Right ventricle myocardium inferior (tissue), 1 donor: Measurements from ENCODE around the gene TMPRSS3. TPM values are rescaled to one million over a fixed set of nuclear protein-coding genes. Genes with fewer than 3 reads are reported as not detected.
A peak's percentile ranks its signal among the peaks of the same experiment; 100 is the strongest.

ENCODE experiments used
- ATAC-seq: fragments of 200-7000 bp; cut with Tn5 transposase; one replicate; pipeline ENCODE4 v1.9.1; 2020; ENCODE audit warnings: mild to moderate bottlenecking, moderate library complexity
- DNase-seq: peaks from one replicate; pipeline ENCODE4 v3.0.0; 2021; ENCODE audit errors: missing footprints
- intact Hi-C: fragments of 100-400 bp; cut with DNase I; formaldehyde crosslinking; loops from one replicate; pipeline ENCODE4 v1.11.0; 2022
- total RNA-seq: library from RNA; stranded (reverse); fragmentation: NEBNext Ultra II Directional; extraction: Animal tissue kit (Norgen Biotek cat#: 25700); gene quantifications from one replicate; pipeline ENCODE4 v1.2.1, GENCODE V29; 2021
- donor health status: DM: no; HTN: yes; CAD: no; lungs with severe emphysema.

Gene TMPRSS3
- total RNA-seq, 1 donor from 2014 or later, result not detected

GRCh38 chr21:42395302-42395701 lies 550 bp downstream of the TMPRSS3 start:
- DNase-seq (no peak), ATAC-seq (no peak)
- intact Hi-C loops, result no loop called here

GRCh38 chr21:42393443-42393950 lies 2.4 kb downstream of the TMPRSS3 start:
- DNase-seq (no peak), ATAC-seq (no peak)
- intact Hi-C loops, result loop anchor here (5.0 kb wide), 1 partner anchor 54 kb away; no protein-coding TSS in a partner anchor

DNA sequence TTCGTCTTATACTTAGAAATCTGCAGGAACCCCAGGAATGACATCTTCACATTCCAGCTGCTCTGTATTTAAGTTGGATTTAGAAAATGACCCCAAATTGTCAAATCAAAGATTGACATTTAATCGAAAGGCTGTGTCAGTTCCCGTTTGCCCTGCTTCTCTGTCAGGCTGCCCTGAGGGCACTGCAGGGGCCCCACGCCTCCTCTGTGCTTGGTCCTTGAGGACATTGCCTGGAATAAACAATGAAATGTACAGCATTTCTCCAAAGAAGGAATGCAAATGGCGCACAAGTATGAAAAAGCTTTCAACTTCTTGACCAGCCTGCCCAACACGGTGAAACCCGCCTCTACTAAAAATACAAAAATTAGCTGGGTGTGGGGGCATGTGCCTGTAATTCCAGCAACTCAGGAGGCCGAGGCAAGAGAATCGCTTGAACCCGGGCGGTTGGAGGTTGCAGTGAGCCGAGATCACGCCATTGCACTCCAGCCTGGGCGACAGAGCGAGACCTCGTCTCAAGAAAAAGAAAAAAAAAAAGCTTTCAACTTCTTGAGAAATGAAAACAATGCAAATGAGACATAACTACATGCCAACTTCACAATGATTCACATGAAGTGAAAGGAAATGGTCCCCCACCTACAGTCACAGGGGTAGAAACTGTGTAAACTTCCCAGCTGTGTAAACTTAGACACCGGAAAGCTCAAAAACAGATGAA lies 3.0 kb downstream of the TMPRSS3 start:
- intact Hi-C loops, result loop anchor here (5.0 kb wide), 1 partner anchor 54 kb away; no protein-coding TSS in a partner anchor
- DNase-seq, result no peak
- no peak for ATAC-seq

- DNase-seq (no peak), ATAC-seq (no peak)
- intact Hi-C loops, result loop anchor here (5.0 kb wide), 1 partner anchor 56 kb away; no protein-coding TSS in a partner anchor
Measured at GRCh38 chr21:42391297-42391696, 4.6 kb downstream of the TMPRSS3 start.

- ATAC-seq, result no peak
- DNase-seq, result no peak
- intact Hi-C loops, result loop anchor here (5.0 kb wide), 1 partner anchor 57 kb away; no protein-coding TSS in a partner anchor
Measured at GRCh38 chr21:42390696-42391095, 5.2 kb downstream of the TMPRSS3 start.

- DNase-seq (no peak), ATAC-seq (no peak)
- intact Hi-C loops, result loop anchor here (5.0 kb wide), 1 partner anchor 57 kb away; no protein-coding TSS in a partner anchor
Measured at GRCh38 chr21:42390193-42390592, 5.7 kb downstream of the TMPRSS3 start.

GRCh38 chr21:42389449-42389835 lies 6.4 kb downstream of the TMPRSS3 start:
- intact Hi-C loops, result no loop called here
- ATAC-seq, result no peak
- DNase-seq, result no peak

DNA sequence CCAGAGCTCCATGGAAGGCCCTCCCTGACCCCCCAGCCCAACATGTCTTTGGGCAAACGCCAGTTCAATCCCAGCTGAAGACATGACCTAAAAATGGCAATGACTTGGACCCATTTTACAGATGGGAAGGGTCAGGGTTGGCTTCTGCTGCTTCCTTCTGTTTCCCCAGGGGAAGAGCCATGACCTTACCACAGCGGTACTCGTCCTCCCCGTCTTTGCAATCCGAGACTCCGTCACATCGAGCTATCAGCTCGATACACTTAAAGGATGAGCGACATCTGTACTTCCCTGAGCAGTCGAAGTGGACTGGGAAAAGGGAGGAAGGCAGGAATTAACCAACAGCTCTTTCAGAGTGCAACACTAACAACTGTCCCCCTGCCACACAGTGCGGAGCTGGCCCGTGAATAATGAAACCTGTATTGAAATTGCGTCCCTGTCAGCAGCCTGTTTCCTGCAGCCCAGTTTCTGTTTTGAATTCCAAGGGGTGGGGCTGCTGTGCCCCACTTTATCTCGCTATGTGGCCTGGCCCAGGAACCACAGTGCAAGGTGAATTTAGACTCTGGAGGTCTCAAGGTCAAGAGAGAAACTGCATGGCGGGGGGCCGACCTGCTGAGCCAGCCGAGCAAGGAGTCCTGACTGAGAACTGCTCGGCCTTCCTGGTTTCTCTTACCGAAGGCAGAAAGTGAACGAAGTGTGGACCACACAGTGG lies 7.0 kb downstream of the TMPRSS3 start:
- DNase-seq (no peak), ATAC-seq (no peak)
- intact Hi-C loops, result no loop called here

DNA sequence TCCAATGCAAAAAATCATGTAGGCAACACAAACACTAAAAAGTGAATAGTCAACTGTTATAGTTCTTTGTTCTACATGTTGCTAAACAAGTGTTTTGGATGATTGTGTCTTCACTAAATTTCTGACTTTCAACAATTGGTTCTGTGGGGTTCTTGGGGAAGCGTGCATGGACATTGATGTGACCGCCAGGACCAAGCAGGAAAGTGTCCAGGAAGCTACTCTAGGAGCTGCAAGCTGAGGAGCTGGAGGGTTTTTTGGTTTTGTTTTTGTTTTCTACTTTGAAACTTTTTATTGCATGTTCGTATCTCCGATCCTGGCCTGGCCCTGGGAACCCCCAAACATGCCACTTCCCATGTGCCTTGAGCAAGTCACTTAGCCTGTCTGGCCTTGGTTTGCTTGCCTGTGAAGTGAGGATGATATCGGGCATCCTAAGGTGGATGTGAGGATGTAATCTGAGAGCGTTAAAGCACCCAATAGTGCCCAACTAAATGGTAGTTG lies 8.0 kb downstream of the TMPRSS3 start:
- intact Hi-C loops, result no loop called here
- ATAC-seq (no peak), DNase-seq (no peak)

- no peak for ATAC-seq
- intact Hi-C loops, result no loop called here
- DNase-seq, result no peak
Measured at GRCh38 chr21:42387164-42387563, 8.7 kb downstream of the TMPRSS3 start.

DNA sequence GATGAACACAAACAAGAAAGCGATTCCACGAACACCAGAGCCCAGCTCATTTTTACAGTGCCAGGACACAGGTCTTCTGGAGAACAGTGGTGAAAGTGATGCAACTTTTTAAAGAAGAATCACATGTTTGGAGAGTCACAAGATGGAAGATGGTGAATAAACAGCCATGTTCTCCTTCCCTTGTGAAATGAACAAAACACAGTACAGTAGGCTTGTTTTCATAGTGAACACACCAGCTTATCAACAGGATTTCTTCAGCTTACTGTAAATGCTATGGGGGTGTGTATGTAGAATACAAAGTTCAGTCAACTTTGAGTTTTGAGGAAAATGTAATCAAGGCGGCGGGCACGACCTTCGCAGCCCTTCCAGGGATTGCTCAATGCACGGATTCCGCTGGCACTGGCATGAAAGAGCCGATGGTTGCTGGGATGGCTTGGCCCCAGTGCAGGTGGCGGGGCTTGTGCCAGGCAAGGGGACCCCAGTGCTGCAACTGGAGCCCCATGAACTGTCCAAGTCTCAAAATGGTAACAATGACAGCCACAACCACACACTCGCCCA lies 9.7 kb downstream of the TMPRSS3 start:
- intact Hi-C loops, result no loop called here
- no peak for ATAC-seq
- DNase-seq, result no peak

DNA sequence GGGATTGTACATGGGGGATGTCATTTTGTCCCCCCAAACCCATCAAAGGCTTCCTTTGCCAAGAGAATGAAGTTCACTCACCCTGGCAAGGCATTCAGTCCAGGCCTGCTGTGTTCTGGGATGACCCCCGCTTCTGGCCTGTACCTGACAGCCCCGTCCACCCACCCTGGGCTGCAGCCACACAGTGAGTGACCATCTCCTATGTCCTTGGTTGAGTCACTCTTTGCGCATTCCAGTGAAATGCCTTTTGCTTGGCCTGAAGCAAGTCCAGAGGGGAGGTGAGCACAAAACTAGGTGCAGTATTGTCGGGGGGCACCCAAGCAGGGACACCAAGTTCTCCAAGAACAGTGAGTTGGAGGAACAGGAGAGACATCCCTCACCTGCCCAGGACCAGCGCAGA lies 10.2 kb downstream of the TMPRSS3 start:
- intact Hi-C loops, result no loop called here
- DNase-seq (no peak), ATAC-seq (no peak)

DNA sequence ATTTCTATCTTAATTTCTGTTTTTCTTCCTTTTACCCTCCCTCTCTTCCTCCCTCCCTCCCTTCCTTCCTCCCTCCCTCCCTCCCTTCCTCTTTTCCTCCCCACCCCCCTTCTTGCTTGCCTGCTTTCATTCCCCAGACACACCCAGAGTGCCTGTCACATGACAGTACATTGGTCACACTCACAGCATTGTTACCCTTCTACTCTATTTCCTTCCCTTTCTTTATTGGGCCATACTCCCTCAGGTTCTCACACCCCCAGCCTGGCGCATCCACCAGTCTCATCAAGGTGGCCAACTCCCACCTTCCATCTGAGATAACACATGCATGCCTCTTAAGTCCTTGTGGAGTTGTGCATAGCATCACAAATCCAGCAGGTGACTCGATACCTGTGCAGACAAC lies 10.9 kb downstream of the TMPRSS3 start:
- no peak for DNase-seq
- intact Hi-C loops, result no loop called here
- no peak for ATAC-seq

- ATAC-seq, result no peak
- no peak for DNase-seq
- intact Hi-C loops, result no loop called here
Measured at GRCh38 chr21:42384156-42384945, 11.5 kb downstream of the TMPRSS3 start.

DNA sequence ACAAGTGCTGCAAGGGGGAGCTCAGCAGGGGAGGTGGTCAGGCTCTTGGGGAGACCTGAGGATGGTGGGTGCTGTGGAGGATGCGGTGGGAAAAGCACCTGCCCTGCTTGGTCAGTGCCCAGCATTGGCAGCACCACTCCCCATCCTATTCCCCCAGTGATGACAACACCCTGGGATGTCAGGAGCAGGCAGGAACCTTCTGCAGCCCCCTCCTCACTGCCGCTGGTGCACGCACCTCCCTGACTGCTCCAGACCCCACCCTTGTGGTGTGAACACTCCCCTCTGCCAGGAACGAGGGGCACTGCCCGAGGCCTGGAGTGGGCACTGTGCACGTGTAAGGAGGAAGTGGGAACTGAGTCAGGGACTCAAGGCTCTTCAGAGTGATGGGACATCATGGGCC lies 12.5 kb downstream of the TMPRSS3 start:
- DNase-seq, result no peak
- ATAC-seq, result no peak
- intact Hi-C loops, result no loop called here

DNA sequence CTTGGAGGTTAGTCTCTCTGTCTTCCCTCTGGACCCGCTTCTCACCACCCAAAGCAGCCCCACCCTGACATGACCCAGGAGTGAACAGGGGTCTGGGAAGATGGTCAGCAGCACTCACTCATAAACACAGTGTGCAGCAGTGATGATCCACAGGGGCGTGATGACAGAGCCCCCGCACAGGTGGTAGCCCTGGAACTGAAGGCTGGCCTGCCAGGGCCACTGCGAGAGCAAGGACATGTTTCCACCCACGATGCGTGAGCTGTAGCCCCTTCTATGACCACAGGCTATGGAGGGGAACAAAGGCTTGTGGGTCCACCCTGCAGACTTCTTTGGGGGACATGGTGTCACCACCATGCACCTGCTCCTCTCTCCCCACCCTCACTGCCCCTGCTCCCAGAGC lies 12.9 kb downstream of the TMPRSS3 start:
- DNase-seq (peak; percentile 53), ATAC-seq (no peak)
- intact Hi-C loops, result no loop called here

DNA sequence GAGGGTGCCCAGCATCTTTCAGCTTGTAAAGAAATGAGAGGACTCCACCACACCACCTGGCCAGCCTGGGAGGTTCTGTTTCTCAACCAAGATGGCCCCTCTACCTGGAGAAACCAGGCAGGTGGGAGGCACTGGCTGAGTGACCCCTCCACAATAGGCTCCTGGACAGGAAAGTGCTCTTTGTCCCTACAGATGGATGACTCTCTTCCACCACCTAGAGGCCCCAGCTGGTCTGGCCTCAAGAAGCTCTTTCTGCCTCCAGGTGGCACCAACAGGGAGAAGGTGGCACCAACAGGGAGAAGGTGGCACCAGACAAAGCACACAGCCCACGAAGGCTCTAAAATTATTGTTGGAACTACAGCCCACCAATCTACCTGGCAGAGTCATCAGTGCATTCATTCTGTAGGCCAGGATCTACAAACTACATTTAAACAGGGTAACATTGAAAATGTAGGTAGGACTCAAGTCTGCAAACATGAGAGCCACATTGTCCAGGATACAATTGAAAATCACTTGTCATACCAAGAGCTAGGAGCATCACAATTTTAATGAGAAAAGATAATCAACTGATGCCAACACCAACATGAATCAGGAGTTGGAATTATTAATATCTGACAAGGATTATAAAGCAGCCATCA lies 14.4 kb downstream of the TMPRSS3 start:
- DNase-seq (no peak), ATAC-seq (no peak)
- intact Hi-C loops, result no loop called here

DNA sequence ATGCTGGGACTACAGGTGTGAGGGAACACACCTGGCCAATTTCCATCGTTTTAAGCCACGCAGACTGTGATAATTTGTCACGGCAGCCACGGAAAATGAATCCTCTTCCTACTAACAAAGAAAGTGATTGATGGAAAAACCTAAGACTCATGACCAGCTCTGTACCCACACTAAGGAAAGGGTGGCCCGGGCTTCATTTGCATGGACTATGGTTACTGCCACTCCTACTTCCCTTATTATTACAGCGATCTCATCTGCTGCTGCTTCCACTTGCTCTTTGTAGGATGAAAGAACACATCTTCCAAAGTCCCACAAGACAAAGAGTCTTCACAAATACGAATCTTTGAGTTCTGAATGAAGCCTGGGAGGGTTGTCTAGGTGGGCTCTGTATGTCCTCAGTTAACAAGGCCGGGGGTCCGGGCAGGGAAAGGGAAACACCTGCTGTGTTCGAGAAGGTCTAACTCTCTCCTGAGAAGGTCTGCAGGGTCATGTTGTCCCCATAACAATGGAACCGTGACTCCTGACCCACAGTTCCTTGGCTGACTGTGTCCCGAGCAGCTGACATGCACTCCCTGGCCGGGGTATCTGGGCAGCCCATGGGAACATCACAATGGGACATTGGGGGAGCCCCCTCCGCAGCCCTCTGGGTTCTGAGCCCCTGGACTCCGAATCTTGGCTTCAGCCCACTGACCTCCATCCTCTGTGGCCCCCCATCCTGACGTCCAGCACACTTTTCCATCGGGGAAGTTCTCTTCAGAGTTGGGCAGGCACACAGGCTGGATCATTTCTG lies 16.2 kb downstream of the TMPRSS3 start:
- DNase-seq, result no peak
- no peak for ATAC-seq
- intact Hi-C loops, result no loop called here
